Measurements from ENCODE around the gene DHX16. TPM values are rescaled to one million over a fixed set of nuclear protein-coding genes. Genes with fewer than 3 reads are reported as not detected.

The DHX16 gene
- total RNA-seq, 1 experiment from 2014 or later, result 44.5 TPM

- ChIA-PET CTCF (interaction anchor here (0.6 to 1.6 kb wide), 3 partner anchors 42 to 210 kb away, joined by 3 to 10 read pairs (median 3); no protein-coding TSS in a partner anchor), POLR2A (interaction anchor here (0.7 to 0.8 kb wide), 4 partner anchors 18 to 122 kb away, joined by 3 to 8 read pairs (median 4); partner anchors contain the start of gene DHX16)
- H3K9me3 ChIP-seq (ENCODE audit: control insufficient read depth, insufficient read depth, low read depth, low read length), result no peaks in the 10 kb centered on the region
- TF ChIP-seq TCF7L2 (IDR thresholded peaks at IDR 0.05; ENCODE audit: low read depth, low read length) (peak; percentile 87), POLR2AphosphoS5 (IDR thresholded peaks at IDR 0.05; ENCODE audit: low read depth, low read length) (peak; percentile 88), REST (IDR thresholded peaks at IDR 0.05; ENCODE audit: insufficient read depth in 1 of 2, low read depth in 2 of 2, low read length in 1 of 2) (0 out of 4 replicates have a peak, but pooled peaks have one; percentile 26 to 43), SIN3A (IDR thresholded peaks at IDR 0.05; ENCODE audit: borderline replicate concordance, insufficient read depth, low read depth, low read length) (no peak; the same call in 1 of the 2 replicates), CTCF (IDR thresholded peaks at IDR 0.05) (peak; percentile 63; the same call in 1 of the 2 replicates)
- no TSS peak for BruUV-seq (replicated peaks)
- peak overlapping the region; percentile 100 for H3K27ac ChIP-seq (ENCODE audit: low read length)
- no peaks in the 10 kb centered on the region for H3K27me3 ChIP-seq (ENCODE audit: control insufficient read depth, insufficient read depth, low read length)
- DNase-seq (ENCODE audit: low read depth, low spot score) (no peak), ATAC-seq (peak; percentile 25)
- in situ Hi-C loops (cut with HindIII; ENCODE audit: low pct_unique_long_range_greater_than_20kb, low sequenced_read_pairs), result no loop called here
- peaks cover 38% of the 10 kb centered on the region for H3K4me1 ChIP-seq (ENCODE audit: control insufficient read depth, insufficient read depth, low read length)
- H3K4me3 ChIP-seq (ENCODE audit: low read depth in 2 of 2, low read length in 2 of 2), result peak overlapping the region; percentile 88 to 100
- intact Hi-C loops (cut with micrococcal nuclease; ENCODE audit: unreplicated experiment), result loop anchor here (1.0 kb wide), 1 partner anchor 40 kb away; no protein-coding TSS in a partner anchor
- H3K36me3 ChIP-seq (ENCODE audit: control insufficient read depth, insufficient read depth, low read length), result peaks cover 32% of the 10 kb centered on the region
Observed at GRCh38 chr6:30721198-30722024, 48.6 kb upstream of the DHX16 start.

- ATAC-seq (no peak), DNase-seq (ENCODE audit: low read depth, low spot score) (no peak)
- TSS peak; percentile 63 for BruUV-seq (replicated peaks)
- ChIA-PET POLR2A (interaction anchor here (0.6 to 0.7 kb wide), 5 partner anchors 29 to 394 kb away, joined by 3 to 4 read pairs (median 3); no protein-coding TSS in a partner anchor), CTCF (interaction anchor here (0.6 to 1.0 kb wide), 2 partner anchors 42 to 209 kb away, joined by 3 read pairs; no protein-coding TSS in a partner anchor)
- Histone ChIP-seq H3K27ac (ENCODE audit: low read length) (peak overlapping the region; percentile 100), H3K4me1 (ENCODE audit: control insufficient read depth, insufficient read depth, low read length) (peaks cover 39% of the 10 kb centered on the region), H3K9me3 (ENCODE audit: control insufficient read depth, insufficient read depth, low read depth, low read length) (no peaks in the 10 kb centered on the region), H3K27me3 (ENCODE audit: control insufficient read depth, insufficient read depth, low read length) (no peaks in the 10 kb centered on the region), H3K4me3 (ENCODE audit: low read depth in 2 of 2, low read length in 2 of 2) (peak overlapping the region; percentile 88 to 100), H3K36me3 (ENCODE audit: control insufficient read depth, insufficient read depth, low read length) (peaks cover 32% of the 10 kb centered on the region)
- intact Hi-C loops (cut with micrococcal nuclease; ENCODE audit: unreplicated experiment), result no loop called here
- TF ChIP-seq CTCF (IDR thresholded peaks at IDR 0.05) (no peak), TCF7L2 (IDR thresholded peaks at IDR 0.05; ENCODE audit: low read depth, low read length) (no peak), REST (IDR thresholded peaks at IDR 0.05; ENCODE audit: insufficient read depth in 1 of 2, low read depth in 2 of 2, low read length in 1 of 2) (no peak; a peak in 1 of 4 replicates), POLR2AphosphoS5 (IDR thresholded peaks at IDR 0.05; ENCODE audit: low read depth, low read length) (no peak), SIN3A (IDR thresholded peaks at IDR 0.05; ENCODE audit: borderline replicate concordance, insufficient read depth, low read depth, low read length) (no peak)
- in situ Hi-C loops (cut with HindIII; ENCODE audit: low pct_unique_long_range_greater_than_20kb, low sequenced_read_pairs), result no loop called here
Observed at GRCh38 chr6:30720738-30721197, 48.0 kb upstream of the DHX16 start.
